CD1c-positive myeloid dendritic cell (primary cell): ENCODE data around the gene TP73.

Experiments
- DNase-seq: peaks from one replicate; pipeline ENCODE4 v3.0.0-alpha.2; 2016; ENCODE audit errors: extremely low spot score

TP73 gene

GRCh38 chr1:3651930-3652547 lies at the start of gene TP73:
Gene TP73, plus strand, starts transcription at chr1:3652516. Its CDS starts 29,850 bp downstream, at chr1:3682366.
- DNase-seq: no peak

DNA sequence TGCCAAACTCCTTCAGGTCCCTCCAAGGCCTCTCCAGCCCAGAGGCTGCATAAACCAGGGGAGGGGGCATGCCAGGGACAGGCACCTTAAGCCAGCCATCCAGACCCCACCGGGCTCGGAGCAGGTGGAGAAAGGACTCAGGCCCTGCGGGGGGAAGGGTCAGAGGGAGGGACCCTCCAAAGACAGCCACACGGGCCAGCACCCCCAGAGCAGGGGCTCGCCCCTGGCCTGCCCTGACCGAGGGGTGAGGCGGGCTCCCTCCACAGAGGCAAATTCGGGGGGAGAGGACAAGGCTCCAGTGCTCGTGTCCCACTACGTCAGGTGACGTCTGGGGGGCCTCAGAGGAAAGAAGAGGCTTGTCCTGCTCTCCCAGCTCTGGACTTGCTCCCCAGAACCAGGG lies 49.2 kb upstream of the TP73 start:
- no peak for DNase-seq

- DNase-seq: no peak
Observed at GRCh38 chr1:3603571-3604467, 48.5 kb upstream of the TP73 start.

DNA sequence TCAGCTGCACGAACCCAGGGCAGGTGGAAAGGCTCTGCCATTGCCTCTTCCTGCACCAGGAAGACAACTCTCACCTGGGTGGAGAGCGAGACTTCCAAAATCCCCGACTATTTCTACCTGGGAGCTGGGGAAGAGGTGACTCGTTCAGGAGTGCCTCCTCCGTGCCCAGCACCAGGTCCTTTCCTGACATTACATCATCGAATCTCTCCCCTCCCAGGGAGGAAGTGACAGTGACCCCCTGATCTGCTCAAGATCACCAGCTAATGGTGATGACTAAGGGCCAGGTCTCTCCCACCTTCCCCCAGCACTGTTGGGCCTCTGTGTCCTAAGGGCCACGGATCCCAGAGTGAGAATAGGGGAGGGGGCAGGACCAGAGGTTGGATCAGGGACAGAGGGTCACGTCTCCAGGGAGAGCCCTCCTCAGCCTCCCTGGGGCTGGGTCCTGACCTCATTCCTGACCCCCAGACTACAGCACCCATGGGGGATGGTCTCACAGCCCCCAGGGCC lies 47.8 kb upstream of the TP73 start:
- no peak for DNase-seq

DNA sequence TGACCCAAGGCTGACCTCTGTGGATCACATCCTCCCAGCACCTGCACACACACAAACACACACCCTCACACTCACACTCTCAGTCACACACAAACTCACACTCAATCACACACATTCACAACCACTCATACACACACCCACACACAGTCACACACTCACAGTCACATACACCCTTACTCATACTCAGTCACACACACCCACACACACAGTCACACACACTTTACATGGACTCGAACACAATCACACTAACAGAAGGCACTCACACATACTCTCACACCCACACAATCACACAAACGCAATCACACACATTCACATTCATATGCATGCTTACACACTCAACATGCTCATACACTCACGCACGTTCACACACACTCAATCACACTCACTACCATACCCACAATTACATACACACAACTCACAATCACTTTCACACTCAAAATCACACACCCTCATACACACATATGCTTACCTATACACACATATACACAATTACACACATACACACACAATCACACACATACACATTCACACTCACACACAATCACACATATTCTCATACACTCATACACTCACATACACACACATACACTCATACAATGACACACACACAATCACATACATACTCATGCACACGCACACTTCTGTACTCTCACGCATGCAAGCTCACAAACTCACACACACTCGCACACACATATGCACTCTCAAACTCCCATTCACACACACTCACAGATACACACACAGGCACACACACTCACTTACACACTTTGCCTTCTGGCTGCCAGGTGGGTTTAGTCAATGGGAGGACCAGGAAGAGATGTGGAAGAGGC lies 47.1 kb upstream of the TP73 start:
- no peak for DNase-seq

GRCh38 chr1:3606779-3607702 lies 45.3 kb upstream of the TP73 start:
- no peak for DNase-seq

DNA sequence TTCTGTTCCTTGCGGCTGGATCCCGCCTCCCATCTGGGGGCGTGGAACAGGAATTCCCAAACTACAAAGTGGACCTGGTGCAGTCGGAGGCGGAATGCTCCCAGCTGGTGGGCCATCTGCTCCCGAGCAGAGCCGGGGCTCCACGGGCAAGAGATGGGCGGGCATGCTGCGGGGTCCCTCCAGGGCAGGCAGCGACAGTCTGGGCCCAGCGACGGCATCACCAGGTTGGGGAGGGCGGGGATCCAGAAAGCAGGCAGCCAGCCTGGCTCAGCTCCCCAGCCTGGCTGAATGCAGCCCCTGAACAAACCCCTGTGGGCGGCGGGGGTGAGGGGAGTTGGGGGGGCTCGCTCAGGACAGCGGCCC lies 44.6 kb upstream of the TP73 start:
- DNase-seq: no peak

DNA sequence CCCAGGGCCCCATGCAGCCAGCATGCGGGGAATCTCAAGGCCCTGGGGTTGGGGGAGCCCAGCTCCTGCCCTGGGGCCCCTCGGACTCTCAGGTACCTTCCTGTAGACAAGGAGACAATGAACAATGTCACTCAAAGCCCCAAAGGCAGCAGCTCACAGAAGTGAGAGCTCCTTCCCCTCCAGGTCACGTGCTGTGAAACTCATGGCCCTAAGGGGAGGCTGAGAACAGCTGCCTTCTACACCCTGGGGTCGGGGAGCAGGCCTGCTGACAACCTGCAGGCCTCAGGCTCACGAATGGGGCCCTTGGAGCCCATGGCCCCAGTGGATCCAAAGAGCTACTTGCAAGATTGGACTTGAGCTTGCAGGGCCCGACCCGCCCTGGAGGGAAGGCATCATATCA lies 44.2 kb upstream of the TP73 start:
- no peak for DNase-seq

- DNase-seq: no peak
Observed at GRCh38 chr1:3609016-3609768, 43.1 kb upstream of the TP73 start.

DNA sequence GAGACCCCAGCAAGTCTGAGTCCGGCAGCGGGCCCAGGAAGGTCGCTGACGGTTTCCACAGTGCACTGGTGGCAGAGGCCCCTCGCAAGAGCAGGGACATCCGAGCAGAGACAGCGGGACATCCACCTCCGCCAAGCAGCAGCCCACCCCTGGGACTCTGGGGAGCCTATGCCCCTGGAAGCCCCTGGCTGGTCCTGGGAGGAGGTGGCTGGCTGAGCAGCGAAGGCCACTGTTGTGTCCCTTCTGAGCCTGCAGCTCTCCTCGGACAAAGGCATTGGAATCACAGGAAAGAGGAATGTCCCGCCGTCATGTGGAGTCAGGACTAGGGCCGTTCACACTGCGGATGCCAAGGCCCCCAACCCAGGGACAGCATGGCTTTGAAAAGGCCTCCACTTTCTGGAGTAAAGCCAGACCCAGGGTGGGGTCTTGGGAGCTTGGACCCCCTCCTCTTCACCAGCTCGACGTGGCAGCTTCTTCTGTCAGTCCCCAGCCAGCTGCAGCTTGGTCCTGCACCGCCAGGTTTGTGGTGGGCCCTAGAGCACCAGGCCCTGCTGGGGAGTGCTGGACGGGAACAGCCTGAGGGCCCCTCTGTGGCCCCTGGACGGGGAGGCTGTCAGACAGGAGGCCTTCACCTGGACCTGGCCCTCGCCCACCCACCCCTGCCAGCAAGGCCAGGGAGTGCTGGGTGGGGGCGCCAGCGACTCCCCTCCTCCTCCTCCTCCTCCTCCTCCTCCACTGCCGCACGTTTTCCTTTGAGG lies 42.4 kb upstream of the TP73 start:
- DNase-seq: no peak

DNA sequence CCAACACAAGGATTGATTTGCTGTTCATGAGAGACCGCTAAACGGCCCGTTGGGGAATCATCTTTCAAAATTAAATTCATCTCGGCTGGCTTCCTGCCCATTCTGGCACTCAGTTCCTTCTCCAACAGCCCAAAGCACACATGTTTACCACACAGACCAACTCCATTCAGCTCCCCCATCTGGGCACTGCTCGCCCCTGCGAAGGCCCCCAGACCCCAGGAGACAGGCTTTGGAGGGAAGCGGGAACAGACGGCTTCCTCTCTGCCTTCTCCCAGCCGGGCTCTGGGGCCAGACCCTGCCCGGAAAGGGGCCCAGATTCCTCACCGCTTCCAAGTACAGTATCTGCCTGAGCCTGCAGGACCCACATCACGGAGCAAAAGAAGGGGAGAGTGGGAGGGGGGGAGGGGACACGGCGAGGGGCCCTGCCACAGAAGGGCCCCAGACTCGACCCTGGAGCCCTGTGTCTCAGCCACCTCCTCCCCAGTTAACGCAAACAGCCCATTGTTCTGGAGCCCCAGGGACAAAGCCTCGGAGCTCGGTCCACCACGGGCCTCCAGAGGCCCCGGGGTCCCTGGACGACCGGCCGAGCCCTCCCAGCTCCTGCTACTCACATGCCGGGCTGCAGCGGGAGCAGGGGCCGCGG lies 41.7 kb upstream of the TP73 start:
- DNase-seq: no peak

DNA sequence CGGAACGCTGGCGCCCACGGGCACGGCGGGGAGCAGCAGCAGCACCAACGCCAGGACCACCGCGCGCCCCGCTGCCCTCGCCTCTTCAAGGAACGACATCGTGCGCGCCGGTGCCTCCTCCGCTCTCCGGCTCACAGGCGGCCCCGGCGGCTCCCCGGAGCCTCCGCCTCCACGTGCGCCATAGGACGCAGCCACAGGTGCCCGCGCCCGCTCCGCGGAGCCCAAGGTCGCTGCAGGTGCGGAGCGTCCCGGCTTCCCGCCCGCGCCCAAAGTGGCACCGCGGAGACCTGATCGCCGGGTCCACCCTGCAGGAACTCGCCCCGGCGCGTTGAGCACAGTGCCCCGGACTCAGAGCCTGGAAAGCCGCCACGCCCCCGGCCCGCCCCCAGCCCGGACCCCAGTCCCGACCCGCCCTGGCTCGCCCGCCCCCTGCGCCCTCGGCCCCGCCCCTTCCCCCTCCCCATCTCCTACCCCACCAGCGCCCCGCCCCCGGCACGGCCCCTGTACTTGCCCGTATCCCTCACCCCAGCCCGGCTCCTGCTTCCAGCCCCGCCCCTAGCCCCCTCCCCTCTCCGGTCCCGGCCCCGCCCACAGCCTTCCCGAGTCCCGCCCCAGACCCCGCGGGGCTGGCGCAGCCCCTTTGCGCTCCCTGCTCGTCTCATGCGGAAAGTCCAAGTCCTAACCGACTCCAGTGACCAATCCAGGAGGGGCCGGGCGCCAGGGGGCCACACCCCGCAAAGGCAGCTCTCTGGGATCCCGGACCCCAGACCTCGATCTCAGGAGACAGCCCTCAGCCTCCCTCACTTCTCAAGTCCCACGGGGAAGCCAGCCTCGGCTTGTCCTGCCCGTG lies 40.9 kb upstream of the TP73 start, which contains the start of gene MEGF6:
TSS of gene MEGF6 (minus strand) at position 339 of the 850 bp plus-strand sequence. CDS start at position 99, 240 bp downstream.
- no peak for DNase-seq

DNA sequence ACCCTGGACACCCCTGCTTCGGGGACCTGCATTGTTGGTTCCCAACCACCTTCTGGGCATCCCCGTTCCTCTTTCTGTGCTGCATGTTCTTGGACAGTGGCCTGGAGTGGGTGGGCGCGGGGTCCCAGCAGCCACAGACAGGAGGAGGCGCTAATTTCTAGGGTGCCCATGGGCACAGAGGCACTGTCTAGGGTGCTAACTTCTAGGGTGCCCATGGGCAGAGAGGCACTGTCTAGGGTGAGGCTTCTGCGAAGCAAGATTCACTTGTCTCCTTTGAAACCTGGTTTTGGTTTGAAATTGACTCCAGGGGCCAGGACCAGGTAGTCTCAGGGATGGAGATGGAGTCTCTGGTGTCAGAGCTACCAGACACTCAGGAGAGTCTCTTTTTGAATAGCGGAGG lies 40.2 kb upstream of the TP73 start:
- no peak for DNase-seq

DNA sequence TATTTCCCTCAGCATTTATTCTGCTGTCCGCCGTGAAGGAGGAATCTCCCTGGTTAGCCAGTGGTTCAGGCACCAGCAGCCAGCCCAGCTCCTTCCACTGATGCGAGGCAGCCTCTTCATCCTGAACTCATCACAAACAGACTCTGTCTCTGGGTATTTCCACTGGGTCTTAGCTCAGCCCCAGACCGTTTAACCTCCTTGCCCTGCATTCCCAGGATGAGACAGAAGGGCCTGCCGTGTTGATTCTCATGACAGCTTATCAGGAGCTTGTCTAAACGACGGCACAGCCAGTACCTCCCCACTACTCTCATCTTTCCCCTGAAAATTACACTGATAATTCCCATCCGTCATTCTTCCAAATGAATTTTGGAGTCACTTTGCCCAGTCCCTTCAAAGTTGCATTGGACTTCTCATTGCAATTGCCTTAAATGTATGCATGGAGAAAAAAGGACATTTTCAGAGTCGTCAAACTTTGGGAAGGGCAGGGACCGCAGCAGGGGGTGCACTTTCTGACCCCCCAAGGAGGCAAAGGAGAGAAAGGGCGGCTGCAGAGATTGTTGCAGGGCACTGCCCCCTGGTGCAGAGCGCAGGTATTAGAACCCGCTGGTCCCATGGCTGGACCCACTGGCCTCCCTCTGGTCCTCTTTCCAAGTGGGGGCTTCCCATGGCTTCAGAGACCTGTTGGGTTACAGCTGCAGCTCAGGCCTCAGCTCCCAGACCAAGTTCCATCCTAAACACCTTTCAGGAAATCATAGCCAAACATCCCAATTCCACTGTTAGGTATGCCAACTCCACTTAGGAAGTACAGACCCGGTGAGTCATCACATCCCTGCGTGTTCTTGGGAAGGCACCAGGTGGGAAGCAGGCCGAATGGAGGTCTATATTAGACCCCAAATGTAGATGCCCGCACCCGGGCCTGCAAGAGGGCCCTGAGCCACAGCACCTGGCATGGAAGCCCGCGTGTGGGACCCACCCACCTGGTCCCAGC lies 37.3 kb upstream of the TP73 start:
- peak; percentile 24 for DNase-seq

GRCh38 chr1:3616861-3617260 lies 35.5 kb upstream of the TP73 start:
- DNase-seq: no peak

DNA sequence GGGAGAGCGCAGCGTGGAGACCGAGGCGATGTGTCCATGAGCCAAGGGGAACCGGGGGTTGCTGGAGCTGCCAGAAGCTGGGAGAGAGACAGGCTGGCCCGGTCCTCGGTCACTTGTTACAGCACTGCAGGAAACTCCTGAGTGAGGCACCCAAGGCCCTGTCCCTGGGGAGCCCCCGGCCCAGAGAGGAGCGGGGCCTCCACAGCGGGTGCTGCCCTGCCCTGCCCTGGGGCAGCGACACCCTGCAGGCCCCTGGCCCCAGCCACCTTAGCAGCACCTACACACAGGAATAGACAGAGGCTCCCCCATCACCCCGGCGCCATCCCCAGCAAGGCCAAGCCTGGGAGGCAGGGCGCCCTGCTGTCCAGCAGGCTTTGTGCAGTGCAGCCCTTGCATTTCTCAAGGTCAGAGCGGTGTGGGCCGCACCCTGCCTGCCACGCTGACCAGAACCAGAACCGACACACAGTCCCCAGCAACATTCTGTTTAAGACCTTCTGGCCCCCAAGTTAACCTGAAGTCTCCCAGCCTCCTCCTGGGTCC lies 34.4 kb upstream of the TP73 start:
- DNase-seq: no peak

DNA sequence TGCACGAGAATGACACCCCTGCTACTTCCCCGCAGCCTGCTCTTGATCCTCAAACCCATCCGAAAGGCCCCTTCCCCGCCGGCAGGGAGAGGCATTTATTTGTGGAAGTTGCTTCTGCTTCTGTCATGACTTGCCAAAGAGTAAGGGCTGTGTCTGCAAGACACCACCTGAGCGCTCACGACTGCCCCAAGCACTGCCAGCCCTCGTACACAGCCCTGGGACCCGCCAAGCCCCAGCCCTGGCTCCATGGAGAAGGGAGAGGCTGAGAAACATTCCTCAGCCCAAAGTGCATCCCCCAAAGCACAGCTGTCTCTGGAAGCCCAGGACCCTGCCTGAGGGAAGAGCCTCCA lies 33.8 kb upstream of the TP73 start:
- no peak for DNase-seq
